ENCODE measurements around the gene IL20. TPM values are rescaled to one million over a fixed set of nuclear protein-coding genes. Genes with fewer than 3 reads are reported as not detected.

IL20 gene
- total and polyA plus RNA-seq, 10 of the 15 experiments (the other 5 are each of a cell fraction or from before 2014, with no cell fraction given): 0.08 to 0.13 TPM; not detected in 8

DNA sequence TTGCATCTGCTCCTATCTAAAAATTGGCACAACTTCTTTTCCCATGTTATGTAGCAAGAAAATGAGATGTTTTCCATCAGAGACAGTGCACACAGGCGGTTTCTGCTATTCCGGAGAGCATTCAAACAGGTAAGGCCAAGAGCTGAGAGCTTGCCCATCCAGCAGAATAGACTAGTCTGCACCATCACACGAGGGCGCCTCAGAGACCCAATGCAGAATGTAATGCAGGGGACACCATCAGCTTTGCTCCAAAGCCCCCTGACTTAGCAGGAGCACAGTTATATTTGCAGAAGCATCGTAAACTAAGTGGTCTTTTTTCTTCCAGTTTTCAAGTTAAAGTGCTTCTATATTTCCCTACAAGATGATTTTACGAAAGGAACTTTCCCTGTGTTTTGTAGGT lies 36.5 kb downstream of the IL20 start:
- Histone ChIP-seq H3K4me1 (ENCODE audit: control insufficient read depth, insufficient read depth, low read length) (no peaks in the 10 kb centered on the region), H3K9me3 (replicated peaks; ENCODE audit: control insufficient read depth, insufficient read depth, low read length) (no peaks in the 10 kb centered on the region), H3K4me3 (no peak overlapping the region), H4K20me1 (ENCODE audit: control insufficient read depth, insufficient read depth) (no peaks in the 10 kb centered on the region; the same call in 1 of the 2 replicates), H3K36me3 (ENCODE audit: control insufficient read depth in 2 of 2, insufficient read depth in 2 of 2, low read length in 1 of 2) (peaks cover 9 to 19% of the 10 kb centered on the region in 2 experiments), H2AFZ (ENCODE audit: control insufficient read depth, low read depth, low read length) (no peak overlapping the region), H3K4me2 (ENCODE audit: control insufficient read depth, insufficient read depth) (no peak overlapping the region), H3K79me2 (ENCODE audit: control insufficient read depth, insufficient read depth, low read length) (no peaks in the 10 kb centered on the region), H3K27ac (ENCODE audit: control insufficient read depth, insufficient read depth) (no peak overlapping the region), H3K9ac (ENCODE audit: control insufficient read depth, insufficient read depth, low read length) (no peak overlapping the region), H3K27me3 (replicated peaks in 1 of 2; ENCODE audit: control insufficient read depth in 2 of 2, insufficient read depth in 2 of 2, low read length in 1 of 2) (no peaks in the 10 kb centered on the region)
- DNase-seq (ENCODE audit: low read depth, low spot score) (no peak), FAIRE-seq (no peak), ATAC-seq (no peak)
- CTCF ChIA-PET: interaction anchor here (1.2 to 3.3 kb wide), 6 partner anchors 10 to 244 kb away, joined by 3 to 16 read pairs (median 5); partner anchors contain the start of gene IL20
- RAD21 ChIA-PET (ENCODE audit: unreplicated experiment): interaction anchor here (1.0 kb wide), 1 partner anchor 11 kb away, joined by 3 read pairs; no protein-coding TSS in a partner anchor
- POLR2A ChIA-PET: no interaction called here
- 99% methylated on average over 6 of the region's 6 CpGs for WGBS (ENCODE audit: insufficient coverage, insufficient replicate concordance, low lambda C conversion rate, missing lambda C conversion rate)
- no TSS peak for BruUV-seq (replicated peaks)
- TF ChIP-seq RB1 (IDR thresholded peaks at IDR 0.05; ENCODE audit: borderline replicate concordance): no peak
- no peak for TF ChIP-seq STAT3 (IDR thresholded peaks at IDR 0.05; ENCODE audit: low read depth, low read length)
- TF ChIP-seq, protein P1, sequence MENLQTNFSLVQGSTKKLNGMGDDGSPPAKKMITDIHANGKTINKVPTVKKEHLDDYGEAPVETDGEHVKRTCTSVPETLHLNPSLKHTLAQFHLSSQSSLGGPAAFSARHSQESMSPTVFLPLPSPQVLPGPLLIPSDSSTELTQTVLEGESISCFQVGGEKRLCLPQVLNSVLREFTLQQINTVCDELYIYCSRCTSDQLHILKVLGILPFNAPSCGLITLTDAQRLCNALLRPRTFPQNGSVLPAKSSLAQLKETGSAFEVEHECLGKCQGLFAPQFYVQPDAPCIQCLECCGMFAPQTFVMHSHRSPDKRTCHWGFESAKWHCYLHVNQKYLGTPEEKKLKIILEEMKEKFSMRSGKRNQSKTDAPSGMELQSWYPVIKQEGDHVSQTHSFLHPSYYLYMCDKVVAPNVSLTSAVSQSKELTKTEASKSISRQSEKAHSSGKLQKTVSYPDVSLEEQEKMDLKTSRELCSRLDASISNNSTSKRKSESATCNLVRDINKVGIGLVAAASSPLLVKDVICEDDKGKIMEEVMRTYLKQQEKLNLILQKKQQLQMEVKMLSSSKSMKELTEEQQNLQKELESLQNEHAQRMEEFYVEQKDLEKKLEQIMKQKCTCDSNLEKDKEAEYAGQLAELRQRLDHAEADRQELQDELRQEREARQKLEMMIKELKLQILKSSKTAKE (IDR thresholded peaks at IDR 0.05; ENCODE audit: low read depth, poor library complexity, severe bottlenecking): no peak
- TF ChIP-seq CBX3 (IDR thresholded peaks at IDR 0.05; ENCODE audit: borderline replicate concordance, low read depth): no peak
- TF ChIP-seq PAX5 (IDR thresholded peaks at IDR 0.05; ENCODE audit: borderline replicate concordance, low read depth, low read length): no peak
- no peak for TF ChIP-seq SUZ12 (IDR thresholded peaks at IDR 0.05; ENCODE audit: unreplicated experiment)
- no peak for TF ChIP-seq NFIC (IDR thresholded peaks at IDR 0.05; ENCODE audit: low read depth, low read length)
- TF ChIP-seq, protein P2, sequence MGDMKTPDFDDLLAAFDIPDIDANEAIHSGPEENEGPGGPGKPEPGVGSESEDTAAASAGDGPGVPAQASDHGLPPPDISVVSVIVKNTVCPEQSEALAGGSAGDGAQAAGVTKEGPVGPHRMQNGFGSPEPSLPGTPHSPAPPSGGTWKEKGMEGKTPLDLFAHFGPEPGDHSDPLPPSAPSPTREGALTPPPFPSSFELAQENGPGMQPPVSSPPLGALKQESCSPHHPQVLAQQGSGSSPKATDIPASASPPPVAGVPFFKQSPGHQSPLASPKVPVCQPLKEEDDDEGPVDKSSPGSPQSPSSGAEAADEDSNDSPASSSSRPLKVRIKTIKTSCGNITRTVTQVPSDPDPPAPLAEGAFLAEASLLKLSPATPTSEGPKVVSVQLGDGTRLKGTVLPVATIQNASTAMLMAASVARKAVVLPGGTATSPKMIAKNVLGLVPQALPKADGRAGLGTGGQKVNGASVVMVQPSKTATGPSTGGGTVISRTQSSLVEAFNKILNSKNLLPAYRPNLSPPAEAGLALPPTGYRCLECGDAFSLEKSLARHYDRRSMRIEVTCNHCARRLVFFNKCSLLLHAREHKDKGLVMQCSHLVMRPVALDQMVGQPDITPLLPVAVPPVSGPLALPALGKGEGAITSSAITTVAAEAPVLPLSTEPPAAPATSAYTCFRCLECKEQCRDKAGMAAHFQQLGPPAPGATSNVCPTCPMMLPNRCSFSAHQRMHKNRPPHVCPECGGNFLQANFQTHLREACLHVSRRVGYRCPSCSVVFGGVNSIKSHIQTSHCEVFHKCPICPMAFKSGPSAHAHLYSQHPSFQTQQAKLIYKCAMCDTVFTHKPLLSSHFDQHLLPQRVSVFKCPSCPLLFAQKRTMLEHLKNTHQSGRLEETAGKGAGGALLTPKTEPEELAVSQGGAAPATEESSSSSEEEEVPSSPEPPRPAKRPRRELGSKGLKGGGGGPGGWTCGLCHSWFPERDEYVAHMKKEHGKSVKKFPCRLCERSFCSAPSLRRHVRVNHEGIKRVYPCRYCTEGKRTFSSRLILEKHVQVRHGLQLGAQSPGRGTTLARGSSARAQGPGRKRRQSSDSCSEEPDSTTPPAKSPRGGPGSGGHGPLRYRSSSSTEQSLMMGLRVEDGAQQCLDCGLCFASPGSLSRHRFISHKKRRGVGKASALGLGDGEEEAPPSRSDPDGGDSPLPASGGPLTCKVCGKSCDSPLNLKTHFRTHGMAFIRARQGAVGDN (IDR thresholded peaks at IDR 0.05): no peak
- TF ChIP-seq YBX1 (IDR thresholded peaks at IDR 0.05): no peak
- TF ChIP-seq TCF3 (IDR thresholded peaks at IDR 0.05; ENCODE audit: borderline replicate concordance, insufficient read depth, low read depth, low read length): no peak
- no peak for TF ChIP-seq ESRRA (IDR thresholded peaks at IDR 0.05; ENCODE audit: low read length)
- TF ChIP-seq NR2F1 (conservative IDR thresholded peaks at IDR 0.05): no peak
- no peak for TF ChIP-seq NRF1 (conservative IDR thresholded peaks at IDR 0.05; ENCODE audit: low read depth, low read length)
- TF ChIP-seq GABPA (IDR thresholded peaks at IDR 0.05; ENCODE audit: low read depth): no peak
- TF ChIP-seq, protein P3, sequence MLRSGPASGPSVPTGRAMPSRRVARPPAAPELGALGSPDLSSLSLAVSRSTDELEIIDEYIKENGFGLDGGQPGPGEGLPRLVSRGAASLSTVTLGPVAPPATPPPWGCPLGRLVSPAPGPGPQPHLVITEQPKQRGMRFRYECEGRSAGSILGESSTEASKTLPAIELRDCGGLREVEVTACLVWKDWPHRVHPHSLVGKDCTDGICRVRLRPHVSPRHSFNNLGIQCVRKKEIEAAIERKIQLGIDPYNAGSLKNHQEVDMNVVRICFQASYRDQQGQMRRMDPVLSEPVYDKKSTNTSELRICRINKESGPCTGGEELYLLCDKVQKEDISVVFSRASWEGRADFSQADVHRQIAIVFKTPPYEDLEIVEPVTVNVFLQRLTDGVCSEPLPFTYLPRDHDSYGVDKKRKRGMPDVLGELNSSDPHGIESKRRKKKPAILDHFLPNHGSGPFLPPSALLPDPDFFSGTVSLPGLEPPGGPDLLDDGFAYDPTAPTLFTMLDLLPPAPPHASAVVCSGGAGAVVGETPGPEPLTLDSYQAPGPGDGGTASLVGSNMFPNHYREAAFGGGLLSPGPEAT (IDR thresholded peaks at IDR 0.05; ENCODE audit: low read depth): no peak
- TF ChIP-seq HDAC2 (IDR thresholded peaks at IDR 0.05): no peak
- no peak for TF ChIP-seq CBX5 (IDR thresholded peaks at IDR 0.05; ENCODE audit: low read depth)
- no peak for TF ChIP-seq POU2F2 (IDR thresholded peaks at IDR 0.05; ENCODE audit: borderline replicate concordance, low read depth, low read length)
- in situ Hi-C loops (cut with MboI): no loop called here
- intact Hi-C loops (cut with micrococcal nuclease; ENCODE audit: unreplicated experiment): no loop called here
- SMC1A ChIA-PET (ENCODE audit: uncharacterized antibody, unreplicated experiment): no interaction called here

All from GM12878 (cell line).